SU-DHL-6 (cell line): ENCODE measurements around the gene ZNF786.

Experiments used
- H2AFZ ChIP-seq: fragments of 200-600 bp; sonication (generic); 2 replicates; pipeline ENCODE4 v1.6.1; 2014; ENCODE audit warnings: low read depth, mild to moderate bottlenecking, moderate library complexity, mixed read lengths, antibody characterized with exemption, low read length; ENCODE audit not compliant: severe bottlenecking
- H3F3A ChIP-seq: fragments of 200-600 bp; shearing (Covaris generic); 2 replicates; pipeline ENCODE4 v1.6.0; 2016; ENCODE audit warnings: antibody characterized with exemption, mild to moderate bottlenecking; ENCODE audit not compliant: insufficient read depth
- H3K27ac ChIP-seq: fragments of 200-600 bp; sonication (generic); 2 replicates; pipeline ENCODE4 v1.5.1; 2016; ENCODE audit warnings: low read depth, mild to moderate bottlenecking, low read length, moderate library complexity, mixed read lengths
- H3K27me3 ChIP-seq: fragments of 200-600 bp; sonication (generic), shearing (Covaris generic); 2 replicates; pipeline ENCODE4 v1.6.0; 2014; ENCODE audit warnings: mild to moderate bottlenecking, low read length
- H3K36me3 ChIP-seq: fragments of 200-600 bp; sonication (generic); 2 replicates; pipeline ENCODE4 v1.6.1; 2014; ENCODE audit warnings: mild to moderate bottlenecking, low read length, mixed read lengths
- H3K4me2 ChIP-seq: fragments of 300-600, 200-600 bp; shearing (Covaris generic), sonication (generic); 2 replicates; pipeline ENCODE4 v1.6.0; 2014; ENCODE audit warnings: low read length, low read depth, mild to moderate bottlenecking; ENCODE audit not compliant: poor library complexity, severe bottlenecking
- H3K4me3 ChIP-seq: fragments of 200-600 bp; sonication (generic); 2 replicates; pipeline ENCODE4 v1.5.1; 2014; ENCODE audit warnings: antibody characterized with exemption, low read length, mild to moderate bottlenecking, mixed read lengths; ENCODE audit not compliant: insufficient read depth, poor library complexity, severe bottlenecking
- H3K79me2 ChIP-seq: fragments of 200-600 bp; sonication (generic); 2 replicates; pipeline ENCODE4 v1.6.1; 2014; ENCODE audit warnings: mild to moderate bottlenecking, low read length, moderate library complexity; ENCODE audit not compliant: insufficient read depth
- H3K9ac ChIP-seq: fragments of 200-600 bp; sonication (generic); 2 replicates; pipeline ENCODE4 v1.7.0; 2014; ENCODE audit warnings: mild to moderate bottlenecking, low read length
- H3K9me2 ChIP-seq: fragments of 200-600 bp; sonication (generic); replicated peaks from 2 replicates; pipeline ENCODE4 v1.6.1; 2014; ENCODE audit warnings: low read length; ENCODE audit not compliant: insufficient read depth
- H3K9me3 ChIP-seq: fragments of 200-600 bp; sonication (generic); 2 replicates; pipeline ENCODE4 v1.6.1; 2014; ENCODE audit warnings: low read length, mixed read lengths; ENCODE audit not compliant: insufficient read depth
- H4K20me1 ChIP-seq: fragments of 200-600 bp; sonication (generic); 2 replicates; pipeline ENCODE4 v1.6.1; 2014; ENCODE audit warnings: low read depth, mild to moderate bottlenecking, antibody characterized with exemption, low read length, moderate library complexity, mixed read lengths
- CTCF ChIP-seq: fragments of 200-600 bp; sonication (generic); IDR thresholded peaks from one replicate; pipeline ENCODE4 v1.5.1; 2017; ENCODE audit warnings: antibody characterized with exemption, mild to moderate bottlenecking, low read length, moderate library complexity; ENCODE audit not compliant: insufficient read depth, poor library complexity, severe bottlenecking
- EZH2phosphoT487 ChIP-seq: fragments of 200-600 bp; sonication (generic), shearing (Covaris generic); conservative IDR thresholded peaks from 2 replicates; pipeline ENCODE4 v1.6.1; 2018; ENCODE audit warnings: mild to moderate bottlenecking, antibody characterized with exemption, low read length, moderate library complexity, mixed read lengths

The ZNF786 gene

GRCh38 chr7:149072438-149072775, 18.1 kb downstream of the ZNF786 start:
- H3K4me3 ChIP-seq, result no peak overlapping the region
- H3K36me3 ChIP-seq, result peaks cover 4% of the 10 kb centered on the region; the same call in 1 of the 2 replicates
- no peak overlapping the region for H2AFZ ChIP-seq
- no peak for TF ChIP-seq EZH2phosphoT487
- no peak for TF ChIP-seq CTCF
- H3K9me2 ChIP-seq, result no peaks in the 10 kb centered on the region
- no peaks in the 10 kb centered on the region for H3K79me2 ChIP-seq
- H3K9me3 ChIP-seq, result no peaks in the 10 kb centered on the region
- H3K27ac ChIP-seq, result no peak overlapping the region
- no peaks in the 10 kb centered on the region for H4K20me1 ChIP-seq
- H3K4me2 ChIP-seq, result no peak overlapping the region
- no peaks in the 10 kb centered on the region for H3K27me3 ChIP-seq
- no peaks in the 10 kb centered on the region for H3F3A ChIP-seq
- H3K9ac ChIP-seq, result no peak overlapping the region

GRCh38 chr7:149071641-149072437, 18.7 kb downstream of the ZNF786 start:
- Histone ChIP-seq H3K4me2 (no peak overlapping the region), H3K27me3 (no peaks in the 10 kb centered on the region), H3K9me2 (no peaks in the 10 kb centered on the region), H2AFZ (no peak overlapping the region), H3K4me3 (no peak overlapping the region), H3K9ac (no peak overlapping the region), H3K79me2 (no peaks in the 10 kb centered on the region), H4K20me1 (no peaks in the 10 kb centered on the region), H3K27ac (no peak overlapping the region), H3F3A (no peaks in the 10 kb centered on the region), H3K36me3 (peaks cover 4% of the 10 kb centered on the region; the same call in 1 of the 2 replicates), H3K9me3 (no peaks in the 10 kb centered on the region)
- TF ChIP-seq EZH2phosphoT487 (no peak), CTCF (no peak)

- Histone ChIP-seq H3K9me3 (no peaks in the 10 kb centered on the region), H2AFZ (no peak overlapping the region), H3K27me3 (no peaks in the 10 kb centered on the region), H3K9ac (no peak overlapping the region), H3K4me3 (no peak overlapping the region), H4K20me1 (no peaks in the 10 kb centered on the region), H3K9me2 (no peaks in the 10 kb centered on the region), H3K36me3 (peaks cover 4% of the 10 kb centered on the region; the same call in 1 of the 2 replicates), H3K27ac (no peak overlapping the region), H3K79me2 (no peaks in the 10 kb centered on the region), H3F3A (no peaks in the 10 kb centered on the region), H3K4me2 (no peak overlapping the region)
- TF ChIP-seq CTCF (no peak), EZH2phosphoT487 (no peak)
Measured at GRCh38 chr7:149071182-149071635, 19.3 kb downstream of the ZNF786 start.
